Ecto neural progenitor cell (in vitro differentiated cells): ENCODE results near the gene DAPK2.
"Not testable (repeated sequence)": the region's sequence is repeated elsewhere in the genome, so short reads cannot be mapped to it uniquely, and the experiment has no call there.

Source experiments
- DNase-seq: peaks from one replicate; pipeline ENCODE4 v3.0.0-alpha.2; 2018; ENCODE audit warnings: low spot score

Gene DAPK2

DNA sequence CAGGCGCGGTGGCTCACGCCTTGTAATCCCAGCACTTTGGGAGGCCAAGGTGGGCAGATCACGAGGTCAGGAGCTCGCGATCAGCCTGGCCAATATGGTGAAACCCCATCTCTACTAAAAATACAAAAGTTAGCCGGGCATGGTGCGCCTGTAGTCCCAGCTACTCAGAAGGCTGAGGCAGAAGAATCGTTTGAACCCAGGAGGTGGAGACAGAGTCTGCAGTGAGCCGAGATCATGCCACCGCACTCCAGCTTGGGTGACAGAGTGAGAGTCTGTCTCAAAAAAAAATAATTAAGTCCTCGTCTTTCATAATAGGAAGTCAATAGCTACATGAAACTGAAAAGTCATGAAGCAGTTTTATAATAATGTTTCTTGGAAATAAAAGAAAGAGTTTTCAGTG lies 7.4 kb upstream of the DAPK2 start:
- DNase-seq = not testable (repeated sequence)

- no peak for DNase-seq
Measured at GRCh38 chr15:64052925-64053491, 6.7 kb upstream of the DAPK2 start.

DNA sequence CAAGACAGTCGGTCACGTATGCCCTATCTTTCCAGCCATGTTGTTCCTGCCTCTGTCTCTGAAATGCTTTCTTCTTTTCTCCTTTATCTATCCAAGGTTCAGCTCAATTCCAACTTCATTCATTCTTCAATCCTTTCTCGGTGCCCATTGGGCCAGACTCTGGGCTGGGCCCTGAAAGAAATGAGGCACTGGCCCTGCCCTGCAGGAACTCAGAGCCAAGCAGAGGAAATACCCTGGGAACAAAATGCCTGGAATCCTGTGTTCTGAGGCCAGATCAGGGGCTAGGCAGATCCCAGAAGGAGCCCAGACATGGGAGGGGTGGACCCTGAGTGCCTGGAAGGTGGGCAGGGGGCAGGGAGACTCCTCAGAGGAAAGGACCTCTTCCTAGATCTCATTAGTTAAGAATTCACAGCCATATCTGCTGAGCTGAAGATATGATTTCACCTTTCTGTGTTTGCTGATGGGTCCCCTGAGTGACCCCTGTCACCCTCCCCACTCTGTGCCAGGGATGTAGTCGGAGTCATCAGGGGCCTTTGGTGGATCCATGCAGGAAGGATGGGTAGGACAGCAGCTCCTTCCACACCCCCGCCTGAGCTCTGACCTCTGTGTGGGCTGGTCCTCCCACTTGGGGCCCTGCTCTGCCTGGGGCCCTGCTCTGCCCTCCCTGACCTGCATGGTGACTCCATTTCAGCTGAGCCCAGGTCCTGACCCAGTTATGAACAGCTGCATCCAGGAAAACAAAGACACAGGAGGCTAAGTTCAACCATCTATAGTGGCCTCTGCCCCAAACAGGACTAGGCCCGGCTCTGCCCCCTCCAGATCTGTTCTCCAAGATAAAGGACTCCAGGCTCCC lies 5.3 kb upstream of the DAPK2 start:
- no peak for DNase-seq

DNA sequence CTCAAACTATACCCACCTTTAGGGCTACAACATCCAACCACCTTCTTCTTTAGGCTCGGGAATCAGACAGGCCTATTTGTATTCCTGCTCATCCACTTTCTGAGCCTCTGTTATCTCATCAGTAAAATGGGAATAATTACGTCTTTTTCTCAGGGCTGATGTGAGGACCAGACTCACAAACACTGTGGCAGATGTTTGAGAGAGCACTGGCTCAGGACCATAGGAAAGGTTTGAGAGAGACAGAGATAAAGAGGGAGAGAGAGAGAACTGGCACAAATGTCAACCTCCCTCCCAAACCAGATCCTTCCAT lies 4.8 kb upstream of the DAPK2 start:
- no peak for DNase-seq

- no peak for DNase-seq
Measured at GRCh38 chr15:64050281-64051092, 4.2 kb upstream of the DAPK2 start.

DNA sequence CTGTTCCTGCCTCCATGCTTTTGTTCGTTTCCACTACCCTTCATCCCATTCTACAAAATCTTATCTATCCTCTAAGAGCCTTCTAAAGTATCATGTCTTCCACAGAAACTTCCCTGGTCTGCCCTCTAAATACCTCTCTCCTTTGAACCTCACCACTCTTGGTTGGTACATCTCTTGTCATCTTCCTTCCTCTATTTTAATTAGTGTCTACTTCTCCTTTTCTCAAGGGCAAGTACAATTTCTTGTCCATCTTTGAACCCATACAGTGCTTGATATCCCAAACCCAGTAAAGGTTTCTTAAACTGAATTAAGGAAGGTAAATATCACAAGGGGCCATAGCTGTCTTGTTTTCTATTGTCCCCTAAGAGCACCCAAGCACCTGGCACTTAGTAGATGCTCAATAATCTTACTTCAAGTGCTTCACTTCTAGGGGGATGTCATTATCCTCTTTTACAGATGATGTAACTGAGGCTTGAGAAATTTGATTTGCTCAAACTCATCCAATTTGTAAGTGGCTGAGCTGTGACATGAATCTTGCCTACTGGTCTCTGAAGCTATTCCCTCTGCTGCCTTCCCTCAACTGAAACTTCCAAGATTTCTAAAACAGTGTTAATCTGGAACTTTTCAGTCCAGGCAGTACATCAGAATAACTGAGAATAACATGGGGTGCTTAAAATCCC lies 2.6 kb upstream of the DAPK2 start:
- no peak for DNase-seq

GRCh38 chr15:64045774-64046420 lies 388 bp downstream of the DAPK2 start:
- DNase-seq = peak; percentile 69

DNA sequence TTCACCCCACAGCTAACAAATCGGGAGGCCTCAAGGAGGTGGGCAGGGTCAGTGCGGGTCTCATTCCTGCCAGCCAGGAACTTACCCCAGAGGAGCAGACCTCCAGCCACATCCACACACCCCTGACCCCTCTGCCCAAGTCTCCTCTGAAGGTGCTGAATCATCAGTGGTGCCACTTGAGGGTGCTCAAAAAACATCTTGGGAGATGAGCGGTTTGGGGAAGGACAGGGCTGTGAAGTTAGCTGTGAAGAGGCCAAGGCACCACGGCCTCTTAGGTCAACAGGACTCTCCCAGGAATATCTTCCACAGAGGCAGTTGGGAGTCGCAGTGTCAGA lies 1.2 kb downstream of the DAPK2 start:
- DNase-seq = no peak

GRCh38 chr15:64044300-64045100 lies 1.8 kb downstream of the DAPK2 start:
- no peak for DNase-seq

- no peak for DNase-seq
Measured at GRCh38 chr15:64038878-64039610, 7.2 kb downstream of the DAPK2 start.

DNA sequence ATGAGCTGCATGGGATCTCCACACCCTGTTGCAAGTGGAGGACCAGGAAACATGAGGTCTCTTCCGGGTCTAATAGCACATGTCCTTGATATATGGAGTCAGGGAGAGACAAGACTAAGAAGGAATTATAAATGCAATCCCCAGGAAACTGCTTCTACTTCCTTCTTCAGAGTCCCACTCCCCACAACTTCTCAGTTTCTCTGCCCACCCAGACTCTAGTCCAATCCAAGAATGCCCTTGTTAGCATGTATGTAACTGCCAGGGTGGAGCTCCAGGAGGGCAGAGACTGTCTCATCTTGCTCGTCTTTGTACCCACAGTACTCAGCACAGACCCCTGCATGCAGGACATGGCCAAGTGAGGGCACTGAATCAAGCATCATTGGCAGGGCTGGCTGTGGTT lies 8.3 kb downstream of the DAPK2 start:
- DNase-seq = no peak

DNA sequence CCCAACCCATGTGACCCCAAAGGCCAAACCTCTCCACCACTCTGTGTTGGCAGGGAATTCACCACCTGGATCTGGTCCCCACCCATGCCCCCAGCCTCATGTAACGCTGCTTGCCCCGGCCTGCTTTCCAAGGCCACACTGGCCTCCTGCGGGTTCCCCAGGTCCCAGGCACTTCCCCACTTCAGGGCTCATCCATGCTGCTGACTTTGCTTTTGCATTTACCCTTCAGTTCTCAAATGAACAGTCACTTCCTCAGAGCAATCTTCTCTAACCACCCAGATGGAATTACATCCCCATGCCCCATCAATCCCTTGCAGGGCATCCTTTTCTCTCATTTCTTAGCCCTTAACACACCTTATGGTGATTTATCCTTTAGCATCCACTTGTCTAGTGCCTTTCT lies 9.2 kb downstream of the DAPK2 start:
- DNase-seq = no peak

GRCh38 chr15:64035525-64035924 lies 10.8 kb downstream of the DAPK2 start:
- DNase-seq = no peak

DNA sequence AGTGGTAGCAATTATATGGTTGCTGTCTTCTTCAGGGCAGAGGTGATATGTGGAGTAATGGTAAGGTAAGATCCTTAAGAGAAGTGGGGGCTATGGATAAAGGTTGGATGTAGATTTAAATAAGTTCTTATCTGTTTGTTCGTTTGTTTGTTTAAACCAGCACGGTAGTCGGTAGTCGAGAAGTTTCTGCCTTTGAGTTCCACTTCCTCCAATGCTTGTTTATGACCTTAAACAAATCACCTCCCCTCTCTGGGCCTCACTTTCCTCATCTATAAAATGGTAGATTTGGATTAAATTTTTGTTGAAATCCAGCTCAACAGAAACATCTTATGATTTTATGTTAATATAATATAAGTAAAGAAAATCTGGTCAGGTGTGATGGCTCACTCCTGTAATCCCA lies 11.8 kb downstream of the DAPK2 start:
- no peak for DNase-seq

GRCh38 chr15:64032329-64032728 lies 14.0 kb downstream of the DAPK2 start:
- DNase-seq = no peak

DNA sequence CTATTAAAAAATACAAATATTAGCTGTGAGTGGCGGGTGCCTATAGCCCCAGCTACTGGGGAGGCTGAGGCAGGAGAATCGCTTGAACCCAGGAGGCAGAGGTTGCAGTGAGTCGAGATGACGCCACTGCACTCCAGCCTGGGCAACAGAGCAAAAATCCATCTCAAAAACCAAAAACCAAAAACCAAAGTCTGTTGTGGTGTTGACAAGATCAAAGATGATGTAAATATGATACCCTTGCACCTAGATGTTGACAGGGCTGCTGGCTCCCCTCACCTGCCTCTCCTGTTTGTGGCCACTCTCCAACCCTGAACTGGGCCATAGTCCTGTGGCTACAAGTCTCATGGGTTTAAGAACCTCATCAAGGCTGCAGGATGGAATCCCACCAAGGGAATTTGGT lies 16.2 kb downstream of the DAPK2 start:
- DNase-seq = no peak

DNA sequence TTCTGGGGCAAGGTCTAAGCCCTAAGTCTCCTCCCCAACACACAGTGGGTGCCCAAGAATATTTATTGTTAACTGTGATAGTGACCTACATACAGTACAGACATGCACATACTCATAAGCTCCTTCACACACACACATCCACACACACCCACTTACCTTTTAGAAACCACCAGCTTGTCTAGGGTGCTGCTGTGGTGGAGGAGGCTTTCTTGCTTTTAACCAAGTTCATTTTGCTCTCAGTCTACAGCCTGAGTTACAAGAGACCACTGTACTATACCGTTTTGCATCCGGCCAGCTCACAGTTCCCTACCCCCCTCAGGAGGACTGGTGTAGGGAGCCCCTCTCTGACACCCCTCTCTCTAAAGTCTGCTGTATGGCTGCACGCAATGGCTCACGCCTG lies 16.7 kb downstream of the DAPK2 start:
- DNase-seq = no peak

DNA sequence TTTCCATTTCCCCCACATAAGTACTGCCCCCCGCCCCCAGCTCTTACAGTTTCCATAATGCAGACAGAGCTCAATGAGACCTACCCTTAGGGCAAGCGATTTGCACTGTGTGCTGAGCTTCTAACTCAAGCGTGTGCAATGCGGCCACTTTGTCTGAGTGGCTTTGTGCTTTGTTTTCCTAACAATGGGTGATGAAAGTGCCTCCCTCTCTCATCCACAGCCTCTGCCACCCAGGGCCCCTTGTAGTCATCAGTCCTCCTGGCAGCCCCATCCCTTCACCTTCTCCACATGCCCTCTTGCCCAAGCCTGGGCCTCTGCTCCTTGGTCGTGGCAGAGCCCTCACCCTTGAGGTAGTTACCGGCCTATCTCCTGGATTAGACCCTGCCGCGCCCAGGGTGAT lies 17.2 kb downstream of the DAPK2 start:
- no peak for DNase-seq

DNA sequence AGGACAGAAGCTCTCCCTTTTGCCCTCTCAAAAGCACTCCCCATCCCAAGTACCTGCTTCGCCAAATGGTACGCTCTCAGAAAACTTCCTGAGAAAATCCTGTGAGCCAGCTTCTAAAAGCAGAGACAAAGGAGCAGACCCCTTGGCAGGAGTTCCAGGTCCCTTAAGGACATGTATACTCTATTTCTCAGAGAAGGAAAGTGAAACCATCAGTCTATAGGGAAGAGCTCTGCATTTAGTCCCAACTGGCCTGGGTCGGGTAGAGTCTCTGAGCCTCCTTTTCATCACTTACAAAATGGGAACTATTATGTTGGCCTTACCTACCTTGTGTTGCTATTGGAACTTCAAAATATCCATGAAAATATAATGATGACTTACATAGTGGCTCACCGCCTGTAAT lies 19.7 kb downstream of the DAPK2 start:
- DNase-seq = no peak

GRCh38 chr15:64024172-64025050 lies 21.9 kb downstream of the DAPK2 start:
- no peak for DNase-seq
